ENCODE data around the gene OR52R1.
"Not testable (repeated sequence)": the region's sequence is repeated elsewhere in the genome, so short reads cannot be mapped to it uniquely, and the experiment has no call there.

OR52R1 gene

GRCh38 chr11:4804280-4804679 lies at the start of gene OR52R1:
Gene OR52R1 (minus strand): TSS chr11:4804380. CDS start chr11:4804380, 0 bp downstream.
- no peak for DNase-seq (ENCODE audit: low read depth in 2 of 2)

GRCh38 chr11:4851033-4851432 lies 46.9 kb upstream of the OR52R1 start:
- no peak for DNase-seq (ENCODE audit: low read depth in 2 of 2)

DNA sequence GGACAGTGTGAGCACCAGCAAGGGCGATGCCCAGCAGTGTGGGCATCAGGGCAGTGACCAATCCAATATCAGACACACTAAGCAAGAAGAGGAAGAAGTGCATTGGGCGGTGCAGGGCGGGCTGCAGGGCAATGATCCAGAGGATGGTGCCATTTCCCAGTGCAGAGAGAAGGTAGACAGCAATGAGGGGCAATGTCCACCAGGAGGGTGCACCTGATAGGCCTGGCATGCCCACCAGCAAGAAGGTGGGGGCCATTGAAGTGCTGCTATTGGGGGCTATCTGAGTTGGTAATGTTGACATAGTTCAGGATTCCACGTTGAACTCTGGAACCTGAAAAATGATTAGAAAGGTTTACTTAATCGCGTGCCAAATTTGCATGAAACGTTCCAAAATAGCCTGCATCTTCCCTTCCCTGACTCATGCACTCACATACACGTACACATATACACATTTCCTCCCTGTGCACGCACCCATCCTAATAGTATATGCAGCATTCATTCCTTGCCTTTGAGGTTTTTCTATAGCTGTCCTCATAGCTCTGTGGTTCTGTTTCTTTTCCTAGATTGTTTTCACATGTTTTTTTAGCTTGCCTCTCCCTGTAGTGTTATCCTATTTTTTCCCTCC lies 44.8 kb upstream of the OR52R1 start, which contains the start of gene OR51S1:
TSS of gene OR51S1 (minus strand) at position 301 of the 625 bp plus-strand sequence. CDS start at position 301, 0 bp downstream.
- DNase-seq (ENCODE audit: low read depth in 2 of 2) = no peak

- no peak for DNase-seq (ENCODE audit: low read depth in 2 of 2)
Measured at GRCh38 chr11:4839851-4840549, 35.8 kb upstream of the OR52R1 start.

GRCh38 chr11:4830909-4831308 lies 26.7 kb upstream of the OR52R1 start:
- no peak for DNase-seq (ENCODE audit: low read depth in 2 of 2)

DNA sequence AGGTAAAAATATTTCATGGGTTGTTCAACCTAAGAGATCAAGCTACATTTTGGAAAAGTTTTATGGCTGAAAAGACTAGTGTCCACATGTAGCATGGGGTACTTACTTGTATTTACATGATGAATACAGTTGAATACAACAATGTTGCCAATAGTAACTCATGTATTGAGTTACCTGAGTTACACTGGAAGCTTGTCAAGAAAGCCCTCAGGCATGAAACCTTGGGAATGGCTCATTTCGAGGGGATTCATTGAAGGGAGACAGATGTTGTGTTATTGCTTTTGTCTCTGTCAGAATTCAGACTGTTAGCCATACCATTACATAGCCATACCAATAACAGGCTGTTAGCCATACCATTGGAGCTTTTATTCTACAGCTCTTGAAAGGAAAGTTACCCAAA lies 26.2 kb upstream of the OR52R1 start:
- no peak for DNase-seq (ENCODE audit: low read depth in 2 of 2)

- DNase-seq (ENCODE audit: low read depth in 2 of 2) = no peak
Measured at GRCh38 chr11:4826425-4826824, 22.2 kb upstream of the OR52R1 start.

GRCh38 chr11:4825132-4825531 lies 21.0 kb upstream of the OR52R1 start:
- DNase-seq (ENCODE audit: low read depth in 2 of 2) = no peak

DNA sequence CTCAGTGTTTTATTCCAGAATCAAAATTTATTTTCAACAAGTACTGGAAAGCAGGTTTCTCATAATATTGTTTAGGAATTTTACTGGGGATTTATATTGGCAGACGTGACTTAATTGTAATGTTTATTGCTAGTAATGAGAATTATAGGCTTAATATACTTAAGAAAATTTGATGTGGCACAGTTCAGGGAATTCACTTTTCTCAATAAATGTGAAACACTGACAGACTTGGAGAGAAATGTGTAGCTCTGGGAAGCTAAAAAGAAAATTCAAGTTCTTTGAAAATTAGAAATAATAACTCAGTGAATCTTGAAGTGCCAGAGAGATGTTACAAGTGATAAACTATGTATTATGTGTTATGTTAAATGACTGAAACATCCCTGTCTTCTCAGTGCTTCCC lies 16.8 kb upstream of the OR52R1 start, which contains the start of gene OR51F2:
TSS of gene OR51F2 (plus strand) at position 301 of the 400 bp plus-strand sequence. CDS start 101 bp downstream, outside the sequence.
- no peak for DNase-seq (ENCODE audit: low read depth in 2 of 2)

DNA sequence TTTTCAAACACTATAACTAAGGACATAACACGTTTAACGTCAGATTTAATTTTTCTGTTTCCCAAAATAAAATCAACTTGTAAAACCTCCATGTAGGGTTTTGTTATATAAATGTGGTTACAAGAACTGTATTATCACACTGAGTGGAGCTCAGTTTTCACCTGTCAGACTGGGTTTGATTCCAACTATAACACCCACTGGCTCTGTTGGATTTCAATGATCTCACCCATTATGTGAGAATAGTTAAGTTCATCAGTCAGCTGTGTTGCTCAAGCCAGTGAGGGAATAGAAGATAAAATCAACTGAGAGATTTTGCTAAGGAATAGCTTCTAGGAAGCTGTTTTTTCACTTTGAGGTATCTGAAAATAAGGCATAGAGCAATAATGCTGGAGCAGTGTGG lies 5.1 kb upstream of the OR52R1 start:
- DNase-seq (ENCODE audit: low read depth in 2 of 2) = no peak

DNA sequence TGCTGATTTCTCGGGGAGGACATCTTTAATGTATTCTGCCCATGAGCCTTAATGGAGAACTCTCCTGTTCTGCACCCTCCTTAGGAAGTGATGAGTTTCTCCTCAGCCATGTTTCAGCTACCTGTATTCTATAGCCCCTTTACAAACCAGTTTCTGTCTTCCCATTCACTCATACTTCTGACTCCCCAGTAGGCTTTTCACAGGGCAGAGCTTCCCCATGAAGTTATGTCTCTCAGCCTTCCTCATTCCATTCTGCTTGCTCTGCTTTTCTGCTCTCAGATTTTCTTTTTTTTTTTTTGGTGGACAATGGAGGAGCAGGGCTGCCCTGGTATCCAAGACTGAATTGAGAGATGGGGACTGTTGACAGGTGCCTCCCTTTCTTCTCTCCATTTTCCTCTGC lies 4.3 kb upstream of the OR52R1 start:
- no peak for DNase-seq (ENCODE audit: low read depth in 2 of 2)

- DNase-seq (ENCODE audit: low read depth in 2 of 2) = not testable (repeated sequence)
Measured at GRCh38 chr11:4801316-4801715, 2.9 kb downstream of the OR52R1 start.

- no peak for DNase-seq (ENCODE audit: low read depth in 2 of 2)
Measured at GRCh38 chr11:4798427-4799183, 5.6 kb downstream of the OR52R1 start.

DNA sequence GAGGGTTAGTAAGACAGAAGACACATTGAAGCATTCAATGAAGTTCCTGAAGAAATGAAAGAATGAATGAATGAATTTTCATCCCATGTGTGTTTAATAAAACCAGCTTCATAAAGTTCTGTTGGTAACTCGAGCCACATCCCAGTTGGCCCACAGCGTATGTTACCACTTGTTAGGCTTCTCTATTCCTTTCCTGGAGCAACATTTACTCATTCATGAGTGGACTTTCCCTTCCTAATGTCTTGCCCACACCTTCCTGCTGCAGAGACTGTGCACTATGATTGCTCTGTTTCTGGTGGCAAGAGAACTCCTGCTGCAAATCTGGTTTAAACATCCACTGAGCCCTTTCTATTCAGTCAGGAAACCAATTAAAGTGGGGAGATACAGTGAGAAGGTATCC lies 7.0 kb downstream of the OR52R1 start:
- DNase-seq (ENCODE audit: low read depth in 2 of 2) = no peak

- DNase-seq (ENCODE audit: low read depth in 2 of 2) = no peak
Measured at GRCh38 chr11:4782454-4782853, 21.7 kb downstream of the OR52R1 start.

GRCh38 chr11:4769838-4770237 lies 34.3 kb downstream of the OR52R1 start, which contains the start of gene OR51F1:
Gene OR51F1 (minus strand): TSS chr11:4769938. CDS start chr11:4769938, 0 bp downstream.
- no peak for DNase-seq (ENCODE audit: low read depth in 2 of 2)

DNA sequence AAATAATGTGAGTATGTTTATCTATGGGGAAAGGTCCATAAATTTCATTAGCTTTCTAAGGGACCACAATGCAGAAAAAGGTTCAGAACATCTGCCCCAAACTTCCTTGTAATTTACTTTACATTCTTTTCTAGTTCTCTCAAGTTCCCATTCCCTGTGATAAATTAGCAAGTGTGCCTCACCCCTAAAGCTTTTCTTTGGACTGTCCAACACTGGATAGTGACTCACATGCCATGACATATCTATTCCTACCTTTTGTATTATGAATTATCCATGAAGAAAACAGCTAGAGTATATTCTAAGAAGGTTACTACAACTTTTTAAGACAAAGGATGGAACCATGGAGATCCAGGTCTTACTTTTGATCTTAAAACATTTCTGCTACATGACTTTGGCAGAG lies 36.1 kb downstream of the OR52R1 start:
- no peak for DNase-seq (ENCODE audit: low read depth in 2 of 2)

- DNase-seq (ENCODE audit: low read depth in 2 of 2) = no peak
Measured at GRCh38 chr11:4766420-4767043, 37.6 kb downstream of the OR52R1 start.

DNA sequence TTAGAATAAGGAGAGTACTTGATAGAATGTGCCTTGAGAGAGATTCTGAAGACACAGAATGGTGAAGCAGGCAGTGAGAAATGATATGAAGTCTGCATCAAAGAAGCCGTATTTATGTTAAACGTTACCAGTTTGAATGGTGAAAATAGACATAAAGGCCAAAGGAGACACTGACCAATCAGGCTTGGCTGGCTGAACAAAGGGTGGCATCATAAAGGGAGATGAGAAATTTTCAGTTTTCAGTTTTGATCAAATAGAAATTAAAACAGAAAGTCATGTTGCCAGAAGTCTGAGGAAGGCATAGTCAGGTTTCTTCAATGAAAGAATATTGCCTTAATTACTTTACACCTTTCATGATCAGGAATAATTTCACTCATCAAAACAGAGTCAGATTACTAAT lies 41.1 kb downstream of the OR52R1 start:
- no peak for DNase-seq (ENCODE audit: low read depth in 2 of 2)

Measured in stimulated activated CD8-positive, alpha-beta memory T cell treated with anti-CD3 and anti-CD28 coated beads, Interleukin-7, amount 100 ng/mL, for 4 hours (primary cell).